Neuron (in vitro differentiated cells): ENCODE data around the gene OGFRL1.

ENCODE experiments used
- H2AFZ ChIP-seq: one replicate; pipeline ENCODE4 v1.6.1; 2013; ENCODE audit warnings: low read depth, mild to moderate bottlenecking, inconsistent platforms, low read length, moderate library complexity
- H3K27me3 ChIP-seq: one replicate; pipeline ENCODE4 v1.6.1; 2013; ENCODE audit warnings: low read length; ENCODE audit not compliant: insufficient read depth
- H3K36me3 ChIP-seq: one replicate; pipeline ENCODE4 v1.6.1; 2013; ENCODE audit warnings: low read length; ENCODE audit not compliant: insufficient read depth
- H3K4me1 ChIP-seq: one replicate; pipeline ENCODE4 v1.6.1; 2013; ENCODE audit warnings: low read length; ENCODE audit not compliant: insufficient read depth
- H3K4me3 ChIP-seq: 2 replicates; pipeline ENCODE4 v1.5.1; 2013; ENCODE audit warnings: mild to moderate bottlenecking, low read length, moderate library complexity
- H3K9me3 ChIP-seq: one replicate; pipeline ENCODE4 v1.6.1; 2013; ENCODE audit warnings: low read length

OGFRL1 gene

DNA sequence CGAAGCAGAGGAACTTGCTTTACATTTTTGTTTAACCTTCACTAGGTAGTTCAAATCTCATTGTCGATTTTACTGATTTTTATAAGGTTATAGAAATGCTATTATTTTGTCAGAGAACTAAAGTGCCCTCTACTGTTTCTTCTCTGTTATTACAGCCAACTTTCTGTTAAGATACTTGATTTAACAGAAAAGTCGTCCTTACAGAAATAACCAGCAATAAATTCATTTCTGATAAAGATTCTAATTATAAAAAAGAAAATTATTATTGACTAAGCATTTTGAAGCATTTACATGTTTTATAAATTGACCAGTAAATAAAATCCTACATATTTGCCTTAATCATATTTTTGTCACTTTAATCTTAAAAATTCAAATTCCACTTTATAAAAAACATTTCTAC, 60.8 kb downstream of the OGFRL1 start:
- peaks cover 34% of the 10 kb centered on the region for H3K4me1 ChIP-seq
- no peak overlapping the region for H3K4me3 ChIP-seq
- H3K36me3 ChIP-seq, result no peaks in the 10 kb centered on the region
- H2AFZ ChIP-seq, result no peak overlapping the region
- H3K27me3 ChIP-seq, result no peaks in the 10 kb centered on the region
- no peaks in the 10 kb centered on the region for H3K9me3 ChIP-seq

DNA sequence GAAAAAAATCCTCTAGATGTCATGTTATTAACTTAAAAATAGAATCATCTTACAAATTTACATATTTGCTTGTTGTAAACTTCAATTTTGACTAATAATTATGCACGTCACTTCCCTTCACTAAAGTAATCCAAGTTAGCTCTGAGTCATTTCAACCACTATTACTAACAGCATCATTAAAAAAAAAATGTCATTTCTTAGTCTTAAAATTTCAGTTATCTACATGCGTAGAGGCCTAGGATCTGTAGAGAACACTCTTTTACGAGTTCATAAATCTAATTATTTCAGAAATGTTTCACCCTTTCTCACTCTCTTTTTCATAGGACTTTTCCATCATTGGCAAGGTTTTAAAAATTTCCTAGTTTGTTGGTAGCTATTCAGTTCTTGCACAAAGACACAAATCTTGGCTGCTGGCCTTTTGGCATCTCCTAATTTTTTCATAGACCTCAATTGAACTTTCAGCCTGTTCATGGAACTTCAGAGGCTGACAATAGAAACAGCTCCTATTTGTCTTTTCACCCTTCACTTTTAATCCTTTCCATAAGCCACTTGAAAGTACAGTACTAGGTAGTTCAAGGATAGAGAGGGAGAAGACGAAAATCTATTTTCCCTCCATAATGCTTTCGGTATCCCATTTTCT, 61.5 kb downstream of the OGFRL1 start:
- Histone ChIP-seq H3K9me3 (no peaks in the 10 kb centered on the region), H3K4me1 (peaks cover 27% of the 10 kb centered on the region), H3K27me3 (no peaks in the 10 kb centered on the region), H2AFZ (no peak overlapping the region), H3K4me3 (no peak overlapping the region), H3K36me3 (no peaks in the 10 kb centered on the region)

DNA sequence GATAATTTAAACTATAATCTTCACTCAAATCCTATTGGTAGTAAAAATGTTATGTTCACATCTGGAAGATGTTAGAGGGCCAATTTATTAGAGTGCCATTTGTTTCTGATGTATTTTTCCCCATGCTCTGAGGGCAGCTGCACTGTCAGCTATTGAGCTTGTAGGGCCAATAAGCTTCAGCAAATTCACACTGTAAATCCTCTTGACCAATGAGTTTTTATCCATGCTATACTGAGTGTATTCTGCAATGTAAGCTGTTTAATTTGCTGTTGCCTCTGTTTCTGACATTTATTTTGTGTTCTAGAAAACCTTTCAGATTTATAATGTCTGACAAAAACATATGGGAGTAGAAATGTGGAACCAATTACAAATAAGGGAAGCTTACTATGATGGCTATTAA, 62.6 kb downstream of the OGFRL1 start:
- no peaks in the 10 kb centered on the region for H3K9me3 ChIP-seq
- H3K4me1 ChIP-seq, result peaks cover 16% of the 10 kb centered on the region
- no peak overlapping the region for H3K4me3 ChIP-seq
- no peak overlapping the region for H2AFZ ChIP-seq
- no peaks in the 10 kb centered on the region for H3K36me3 ChIP-seq
- no peaks in the 10 kb centered on the region for H3K27me3 ChIP-seq
